Urothelium cell line (cell line): Measurements from ENCODE around the gene CENPI.
"Not testable (repeated sequence)": the region's sequence is repeated elsewhere in the genome, so short reads cannot be mapped to it uniquely, and the experiment has no call there.

Experiments
- DNase-seq: peaks from one replicate; pipeline ENCODE4 v3.0.0; 2011; ENCODE audit warnings: low spot score, mixed read lengths
- FAIRE-seq: peaks from 2 replicates; lab custom pipeline; 2011; peaks lifted over from hg19 to GRCh38; lab: Jason Lieb, UNC

The CENPI gene, protein sequence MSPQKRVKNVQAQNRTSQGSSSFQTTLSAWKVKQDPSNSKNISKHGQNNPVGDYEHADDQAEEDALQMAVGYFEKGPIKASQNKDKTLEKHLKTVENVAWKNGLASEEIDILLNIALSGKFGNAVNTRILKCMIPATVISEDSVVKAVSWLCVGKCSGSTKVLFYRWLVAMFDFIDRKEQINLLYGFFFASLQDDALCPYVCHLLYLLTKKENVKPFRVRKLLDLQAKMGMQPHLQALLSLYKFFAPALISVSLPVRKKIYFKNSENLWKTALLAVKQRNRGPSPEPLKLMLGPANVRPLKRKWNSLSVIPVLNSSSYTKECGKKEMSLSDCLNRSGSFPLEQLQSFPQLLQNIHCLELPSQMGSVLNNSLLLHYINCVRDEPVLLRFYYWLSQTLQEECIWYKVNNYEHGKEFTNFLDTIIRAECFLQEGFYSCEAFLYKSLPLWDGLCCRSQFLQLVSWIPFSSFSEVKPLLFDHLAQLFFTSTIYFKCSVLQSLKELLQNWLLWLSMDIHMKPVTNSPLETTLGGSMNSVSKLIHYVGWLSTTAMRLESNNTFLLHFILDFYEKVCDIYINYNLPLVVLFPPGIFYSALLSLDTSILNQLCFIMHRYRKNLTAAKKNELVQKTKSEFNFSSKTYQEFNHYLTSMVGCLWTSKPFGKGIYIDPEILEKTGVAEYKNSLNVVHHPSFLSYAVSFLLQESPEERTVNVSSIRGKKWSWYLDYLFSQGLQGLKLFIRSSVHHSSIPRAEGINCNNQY

DNA sequence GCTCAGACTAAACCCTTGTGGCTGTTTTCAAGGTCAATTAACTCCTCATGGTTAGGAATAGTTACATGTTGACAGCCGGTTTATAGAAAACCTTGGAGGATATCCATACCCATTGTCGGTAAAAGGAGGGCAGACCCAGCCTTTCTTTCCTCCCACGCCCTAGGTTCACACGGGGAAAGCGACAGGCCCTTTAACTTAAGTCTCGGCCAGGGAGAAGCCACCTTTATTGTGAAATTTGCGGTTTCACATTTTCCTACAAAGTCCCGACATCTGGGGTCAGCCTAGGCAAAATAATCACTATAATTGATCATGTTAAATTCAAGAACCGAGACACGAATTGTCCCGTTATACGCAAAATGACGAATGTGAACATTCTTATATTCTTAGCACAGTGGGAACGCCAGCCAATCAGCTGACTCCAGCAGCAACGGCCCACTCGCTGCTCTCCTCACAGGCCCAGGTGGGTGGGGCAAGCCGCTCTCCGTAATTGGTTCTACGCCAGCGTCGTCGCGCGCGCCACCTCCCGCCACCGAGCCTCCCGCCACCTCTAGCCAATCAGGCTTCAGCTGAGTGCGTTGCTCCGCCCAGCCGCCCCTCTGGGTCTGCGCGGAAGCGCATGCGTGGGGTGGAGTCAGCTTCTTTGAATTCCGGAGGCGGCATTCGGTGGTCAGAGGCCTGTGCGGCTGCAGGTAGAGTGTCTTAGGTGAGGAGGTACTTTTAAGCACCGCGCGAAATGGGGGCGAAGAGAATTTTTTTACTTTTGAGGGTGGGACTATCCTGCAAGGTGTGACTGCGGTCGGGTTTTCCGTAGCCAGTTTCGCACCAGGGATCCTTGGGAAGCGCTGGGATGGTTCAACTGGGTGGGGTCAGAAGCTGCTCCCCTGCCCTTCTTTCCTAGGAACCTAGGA lies at the start of gene CENPI:
Gene CENPI (plus strand): TSS at position 659 of the 908 bp plus-strand sequence. CDS start 2,867 bp downstream, outside the sequence.
- FAIRE-seq (peak; percentile 68), DNase-seq (peak; percentile 97)

DNA sequence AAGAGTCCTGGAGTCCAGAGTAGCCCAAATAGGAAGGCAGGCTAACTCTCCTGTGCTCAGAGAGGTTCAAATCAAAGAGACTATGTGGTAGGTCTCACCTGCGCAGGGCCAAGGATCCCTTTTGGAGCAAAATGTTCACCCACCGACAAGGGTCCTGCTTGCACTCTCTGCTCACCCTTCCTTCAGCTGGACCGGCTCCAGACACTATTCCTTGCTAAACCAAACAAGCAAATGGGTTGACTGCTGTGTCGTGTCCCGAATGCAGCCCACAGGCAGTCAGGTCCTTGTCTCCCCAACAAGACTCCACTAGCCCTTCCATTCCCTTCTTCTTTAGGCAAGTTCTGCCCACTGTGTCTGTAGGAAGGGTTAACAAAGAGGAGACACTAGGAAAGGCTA lies 46.9 kb upstream of the CENPI start:
- no peak for DNase-seq
- FAIRE-seq: no peak

DNA sequence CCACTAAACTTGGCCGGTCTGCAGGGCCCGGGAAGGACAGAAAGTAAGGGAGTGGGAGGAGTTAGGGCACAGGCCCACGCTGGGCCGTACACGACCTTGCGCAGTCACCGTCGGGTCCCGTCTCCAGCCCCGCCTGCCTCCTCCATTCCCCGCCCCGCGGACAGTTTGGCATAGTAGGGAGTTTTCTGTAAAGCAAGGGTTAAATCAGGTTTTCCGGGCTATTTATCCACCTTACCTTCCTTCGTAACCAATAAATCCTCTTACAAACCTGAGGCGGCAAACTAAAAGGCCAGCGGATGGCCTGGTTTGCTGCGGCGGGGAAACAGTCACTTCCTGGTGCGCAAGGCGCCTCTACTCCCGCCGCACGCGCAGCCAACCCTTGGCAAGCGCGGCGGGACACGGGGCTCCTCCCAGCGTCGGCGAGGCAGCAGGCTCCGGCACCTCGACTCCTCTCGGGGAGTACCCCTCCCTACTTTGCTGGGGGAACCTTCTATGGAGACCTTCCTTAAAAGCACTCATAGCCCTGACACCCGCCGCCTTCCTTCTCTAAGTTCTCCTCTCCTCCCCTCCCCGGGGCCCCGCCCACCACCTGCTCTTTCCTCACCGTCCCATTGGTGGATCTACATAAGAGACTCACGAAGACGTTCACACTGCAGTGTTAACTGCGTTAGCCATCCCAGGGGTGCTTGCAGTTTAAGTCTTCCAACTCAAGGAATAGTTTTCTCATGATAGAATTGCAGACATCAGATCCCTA lies 46.3 kb upstream of the CENPI start, which contains the start of gene TRMT2B:
Gene TRMT2B (minus strand): TSS at position 563 of the 754 bp plus-strand sequence. CDS start 9,822 bp downstream, outside the sequence.
- DNase-seq: peak; percentile 79
- FAIRE-seq: no peak

DNA sequence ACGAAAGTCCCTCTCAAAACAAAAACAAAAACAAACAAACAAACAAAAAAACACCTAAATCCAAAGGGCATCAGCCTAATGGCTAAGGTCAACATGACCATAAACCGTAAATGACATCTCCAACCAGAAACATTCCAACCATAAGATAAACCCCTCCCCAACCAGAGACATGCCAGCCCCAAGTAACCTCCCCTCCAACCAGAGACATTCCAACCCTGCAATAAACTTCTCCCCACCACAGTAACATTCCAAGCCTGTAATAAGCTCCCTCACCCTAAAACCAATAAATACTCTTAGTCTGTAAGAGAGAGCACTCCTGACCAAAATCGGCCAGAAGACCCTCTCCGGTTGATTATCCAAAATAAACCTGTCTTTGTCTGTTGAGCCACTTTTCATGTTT lies 41.5 kb upstream of the CENPI start:
- FAIRE-seq, DNase-seq: not testable (repeated sequence)

DNA sequence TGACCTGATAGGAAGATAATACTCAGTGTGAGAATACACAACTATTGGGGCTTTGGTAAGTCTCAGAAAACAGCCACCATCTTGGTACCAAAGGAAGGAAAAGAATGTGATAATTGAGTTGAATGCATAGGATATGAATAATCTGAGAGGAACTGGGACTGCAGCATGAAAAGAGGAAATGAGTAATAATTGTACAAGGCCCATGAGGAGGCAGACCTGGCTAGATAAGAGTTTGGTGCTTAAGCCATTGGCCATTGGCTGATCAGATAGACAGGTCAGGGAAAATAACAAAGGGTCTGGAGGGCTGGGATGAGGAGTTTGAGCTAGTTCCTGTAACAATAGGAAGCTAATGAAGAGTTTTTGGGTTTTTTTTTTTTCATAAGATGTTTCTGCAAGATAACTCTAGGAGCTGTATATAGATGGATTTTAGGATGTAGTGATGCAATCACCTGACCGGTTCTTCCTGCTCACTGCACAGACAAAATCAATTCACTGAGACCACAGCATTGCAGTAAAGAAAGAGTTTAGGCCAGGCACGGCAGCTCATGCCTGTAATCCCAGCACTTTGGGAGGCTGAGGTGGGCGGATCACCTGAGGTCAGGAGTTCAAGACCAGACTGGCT lies 40.8 kb upstream of the CENPI start:
- FAIRE-seq (no peak), DNase-seq (peak; percentile 13)

DNA sequence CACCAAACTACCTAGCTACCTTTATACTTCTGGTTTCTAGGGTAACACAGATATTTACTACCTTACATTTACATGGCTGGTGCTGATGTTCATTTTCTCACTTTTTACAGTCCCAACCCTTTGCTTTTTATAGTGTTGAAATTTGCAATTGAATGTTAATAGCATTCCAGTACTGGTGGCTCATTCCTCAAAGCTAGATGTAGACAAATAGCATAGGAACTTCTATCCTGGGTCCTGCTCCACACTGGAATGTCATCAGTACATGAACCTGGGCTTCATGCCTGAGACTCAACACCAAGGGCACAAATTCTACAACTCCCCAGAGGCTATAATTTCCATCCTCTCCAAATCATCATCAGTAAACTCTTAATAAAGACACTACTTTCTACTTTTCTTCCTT lies 35.8 kb upstream of the CENPI start:
- no peak for DNase-seq
- FAIRE-seq: no peak

DNA sequence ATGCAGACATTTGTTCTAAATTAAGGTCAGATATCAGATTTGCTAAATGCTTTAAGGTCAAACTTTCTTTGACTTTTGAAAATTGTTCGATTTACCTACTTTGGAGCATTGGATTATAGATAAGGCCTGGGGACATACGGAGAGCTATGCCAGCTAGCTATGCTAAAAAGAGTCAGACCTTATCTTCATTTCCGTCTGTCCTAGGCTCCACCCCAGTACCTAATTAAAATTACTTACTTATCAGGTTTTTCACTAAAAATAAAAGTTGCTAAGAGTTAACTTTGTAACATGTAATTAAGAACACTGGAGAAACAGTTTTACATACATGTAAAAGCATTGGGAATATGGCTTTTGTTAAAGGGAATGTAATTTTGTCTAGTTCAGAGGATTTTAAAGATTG lies 26.4 kb upstream of the CENPI start:
- DNase-seq (no peak), FAIRE-seq (no peak)

DNA sequence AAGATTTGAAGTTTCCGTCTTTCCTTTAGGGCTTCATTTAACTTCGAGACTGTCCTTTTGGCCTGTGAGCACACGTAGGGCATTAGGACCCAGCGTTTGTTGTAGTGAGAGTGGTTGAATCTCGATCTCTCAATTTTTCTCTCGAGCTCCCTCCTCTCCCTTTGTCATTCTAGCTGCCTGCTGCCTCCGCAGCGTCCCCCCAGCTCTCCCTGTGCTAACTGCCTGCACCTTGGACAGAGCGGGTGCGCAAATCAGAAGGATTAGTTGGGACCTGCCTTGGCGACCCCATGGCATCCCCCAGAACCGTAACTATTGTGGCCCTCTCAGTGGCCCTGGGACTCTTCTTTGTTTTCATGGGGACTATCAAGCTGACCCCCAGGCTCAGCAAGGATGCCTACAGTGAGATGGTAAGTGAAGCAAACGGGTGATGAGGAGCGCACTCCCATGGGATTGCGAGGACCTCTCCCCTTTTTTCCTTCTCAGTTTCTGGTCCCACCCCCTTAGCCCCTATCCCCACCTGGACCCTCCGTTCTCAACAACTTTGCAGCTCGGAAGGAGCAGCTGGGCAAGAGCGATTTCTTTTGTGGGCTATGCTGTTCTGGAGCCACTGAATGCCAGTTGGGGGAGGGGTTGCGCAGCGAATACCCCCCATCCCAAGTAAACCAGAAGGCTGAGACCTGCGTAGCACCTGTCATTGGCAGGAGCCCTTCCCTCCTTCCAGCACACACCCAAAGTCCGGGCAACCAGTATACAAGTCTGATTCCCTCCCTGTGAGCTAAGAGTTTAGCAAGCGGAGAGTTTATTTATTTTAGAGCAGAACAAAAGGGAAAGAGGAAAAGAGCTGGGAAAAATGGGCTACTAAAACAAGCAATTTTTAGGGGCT lies 19.0 kb upstream of the CENPI start, which contains the start of gene TMEM35A:
Gene TMEM35A (plus strand): TSS at position 164 of the 883 bp plus-strand sequence. CDS start 124 bp downstream, at position 288.
- FAIRE-seq (no peak), DNase-seq (no peak)

DNA sequence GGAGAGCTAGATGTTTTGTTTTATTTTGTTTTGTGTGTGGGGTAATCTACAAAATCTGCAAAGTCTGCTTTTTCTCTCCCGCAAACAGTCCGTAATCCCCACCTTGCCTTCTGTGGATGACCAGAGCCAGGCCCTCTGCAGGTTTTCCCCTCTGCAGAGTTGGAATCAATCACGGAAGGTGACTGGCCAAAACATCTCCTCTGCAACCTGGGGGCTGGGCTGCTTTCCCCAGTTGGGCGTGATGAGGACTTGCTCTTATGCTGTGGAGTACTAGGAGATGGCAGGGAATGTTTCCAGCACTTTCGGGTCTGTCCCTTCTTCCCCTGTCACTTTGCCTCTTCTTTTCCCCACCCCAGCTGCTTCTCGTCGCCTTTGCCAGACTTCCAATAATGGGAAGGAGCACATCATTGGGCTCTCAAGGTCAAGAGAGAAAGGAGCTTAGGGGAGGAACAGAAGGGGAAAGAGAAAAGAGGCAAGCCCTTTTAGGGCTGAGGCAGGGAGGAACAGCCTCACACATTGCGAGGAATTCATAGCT lies 18.2 kb upstream of the CENPI start:
- FAIRE-seq (no peak), DNase-seq (no peak)

DNA sequence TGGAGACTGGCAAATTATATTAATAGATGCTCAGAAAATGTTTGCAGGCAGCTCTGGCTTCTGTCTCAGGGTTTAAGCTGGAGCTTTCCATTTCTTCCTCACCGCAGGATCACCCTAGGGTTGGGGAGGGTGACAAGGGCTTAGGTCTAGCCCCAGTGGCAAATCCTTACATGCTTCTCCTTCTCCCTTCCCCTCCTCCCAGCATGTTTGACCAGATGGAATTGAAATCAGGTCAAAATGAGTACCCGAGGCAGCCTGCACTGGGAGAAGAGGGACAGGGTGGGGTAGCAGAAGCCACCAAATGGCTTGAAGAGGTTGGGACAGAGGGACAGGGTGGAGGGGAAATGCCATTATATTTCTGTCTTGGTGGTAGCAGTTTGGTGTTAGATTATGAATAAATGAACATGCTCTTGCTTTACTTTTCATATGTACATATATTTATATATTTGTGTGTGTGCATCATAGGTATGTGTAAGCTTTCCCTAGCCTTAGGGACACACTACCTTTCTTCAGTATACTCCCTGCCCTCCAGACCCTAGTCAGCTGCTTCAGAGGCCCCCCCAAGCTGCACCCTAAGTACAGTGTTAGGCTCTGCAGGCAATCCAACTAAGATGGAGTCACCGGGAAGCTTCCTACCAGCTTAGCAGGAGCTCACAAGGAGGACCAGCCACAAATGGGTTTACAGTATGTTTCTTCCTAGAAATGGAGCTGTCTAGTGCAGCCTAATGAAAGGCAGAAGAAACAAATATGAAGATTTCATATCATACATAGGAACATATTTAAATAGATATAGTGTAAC lies 17.5 kb upstream of the CENPI start:
- no peak for FAIRE-seq
- DNase-seq: no peak

DNA sequence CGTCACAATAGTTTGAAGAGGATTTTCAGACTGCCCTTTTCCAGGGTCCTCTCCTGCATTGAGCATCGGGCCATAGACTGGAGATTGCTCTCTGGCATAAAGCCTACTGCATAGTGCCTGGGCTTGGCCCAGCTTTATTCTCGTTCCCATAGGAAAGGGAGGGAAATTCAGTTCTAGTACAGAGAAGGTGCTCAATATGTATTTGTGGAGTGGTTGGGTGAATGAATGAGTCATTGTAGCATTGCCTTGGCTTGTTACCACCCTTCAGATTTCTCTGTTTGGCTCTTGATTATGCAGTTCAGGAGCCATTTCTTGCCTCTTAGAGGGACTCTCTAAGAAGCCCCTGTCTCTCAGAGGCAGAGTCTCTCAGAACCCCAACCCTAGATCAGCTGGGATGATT lies 16.8 kb upstream of the CENPI start:
- FAIRE-seq (no peak), DNase-seq (no peak)

DNA sequence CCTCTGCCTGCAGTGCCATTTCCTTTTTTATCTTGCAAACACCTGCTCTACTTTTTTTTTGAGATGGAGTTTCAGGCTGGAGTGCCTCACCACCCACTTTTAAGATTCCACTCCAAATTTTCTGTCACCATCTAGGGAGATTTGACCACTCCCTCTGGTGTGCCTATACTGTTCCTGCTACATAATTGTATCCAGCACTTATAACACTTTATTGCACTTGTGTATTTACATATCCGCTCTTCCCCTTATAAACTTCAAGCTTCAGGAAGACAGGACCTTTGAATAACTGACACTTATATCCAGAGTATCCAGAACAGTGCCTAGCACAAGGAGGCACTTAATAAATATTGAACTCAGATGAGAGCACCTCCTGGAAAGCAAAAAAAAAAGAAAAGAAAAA lies 6.2 kb upstream of the CENPI start:
- no peak for DNase-seq
- no peak for FAIRE-seq

DNA sequence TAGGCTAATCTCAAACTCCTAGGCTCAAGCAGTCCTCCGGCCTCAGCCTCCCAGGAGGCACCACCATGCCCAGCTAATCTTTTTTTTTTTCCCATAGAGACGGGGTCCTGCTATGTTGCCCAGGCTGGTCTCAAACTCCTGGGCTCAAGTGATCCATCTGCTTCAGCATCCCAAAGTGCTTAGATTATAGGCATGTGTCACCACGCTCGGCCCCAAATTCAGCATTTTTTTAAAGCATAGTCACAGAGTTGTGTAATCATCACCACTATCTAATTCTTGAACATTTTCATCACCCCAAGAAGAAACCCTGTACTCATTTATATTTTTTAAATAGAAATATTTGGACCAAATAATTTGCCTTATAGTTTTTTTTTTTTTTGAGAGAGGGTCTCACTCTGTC lies 10.3 kb downstream of the CENPI start:
- DNase-seq: no peak
- no peak for FAIRE-seq

DNA sequence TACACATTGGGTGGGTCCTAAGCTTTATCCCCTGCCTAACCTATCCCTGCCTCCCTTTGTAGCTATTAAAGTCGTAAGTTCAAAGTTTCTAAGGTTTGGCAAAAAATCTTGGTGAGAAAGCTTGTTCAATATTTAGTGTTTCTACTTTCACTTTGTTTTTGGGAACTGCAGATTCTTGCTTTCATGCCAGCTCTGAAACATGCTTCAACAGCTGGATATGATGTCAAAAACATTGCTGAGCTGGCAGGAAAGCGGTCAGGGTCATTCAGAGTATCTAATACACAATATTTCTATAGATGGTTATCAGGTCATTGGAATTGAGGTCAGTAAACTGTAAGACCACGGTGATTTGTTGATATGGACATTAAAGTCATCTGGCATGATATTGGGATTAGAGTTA lies 19.7 kb downstream of the CENPI start:
- DNase-seq (no peak), FAIRE-seq (no peak)

DNA sequence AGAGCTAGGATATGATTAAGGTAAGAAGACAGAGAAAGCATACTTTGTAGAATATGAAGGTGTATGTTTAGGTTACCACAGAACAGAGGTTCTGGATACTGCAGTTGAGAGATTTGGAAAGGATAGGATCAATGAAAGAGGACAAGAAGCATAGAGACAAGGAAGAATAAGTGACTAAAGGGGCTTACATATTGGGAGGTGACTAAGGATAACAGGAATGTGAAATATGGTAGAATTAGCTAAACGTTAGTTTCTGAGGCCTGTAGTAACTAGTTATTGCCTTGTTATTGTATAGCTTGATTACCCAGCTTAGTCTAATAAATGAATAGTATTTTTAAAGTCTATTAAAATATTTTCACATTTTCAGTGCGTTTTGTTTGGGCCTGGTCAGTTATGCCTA lies 38.2 kb downstream of the CENPI start:
- FAIRE-seq: no peak

More for the DNA sequence above, 38.2 kb downstream of the CENPI start:
- no peak for DNase-seq
